Kidney (tissue), 14 donors: ENCODE measurements around the gene MYLK. TPM values are rescaled to one million over a fixed set of nuclear protein-coding genes. Genes with fewer than 3 reads are reported as not detected.

ENCODE experiments used
- DNase-seq, 5 donors: peaks; one replicate each; pipeline ENCODE4 v3.0.0-alpha.2; 2013 to 2020
- FAIRE-seq: peaks from 2 replicates; lab custom pipeline; 2012; peaks lifted over from hg19 to GRCh38; lab: Jason Lieb, UNC
- H3K27ac ChIP-seq, 2 donors: one replicate each; pipeline ENCODE4 v1.7.0; 2013; ENCODE audit warnings: low read depth in 2 of 2, low read length in 2 of 2, inconsistent platforms in 1 of 2
- H3K27me3 ChIP-seq: one replicate; pipeline ENCODE4 v1.7.1; 2013; ENCODE audit warnings: low read length, inconsistent platforms; ENCODE audit not compliant: control insufficient read depth, insufficient read depth
- H3K36me3 ChIP-seq, 3 donors: one replicate each; pipeline versions ENCODE4 v1.7.0 to v1.7.1; 2013; ENCODE audit warnings: low read length in 3 of 3, control low read depth in 1 of 3, inconsistent platforms in 1 of 3; ENCODE audit not compliant: insufficient read depth in 3 of 3, control insufficient read depth in 2 of 3
- H3K4me1 ChIP-seq, 3 donors: one replicate each; pipeline versions ENCODE4 v1.7.0 to v1.7.1; 2013; ENCODE audit warnings: low read length in 3 of 3, inconsistent platforms in 1 of 3, low read depth in 1 of 3; ENCODE audit not compliant: control insufficient read depth in 2 of 3, insufficient read depth in 2 of 3
- H3K4me3 ChIP-seq, 3 donors: one replicate each; pipeline versions ENCODE4 v1.7.0 to v1.8.1; 2013; ENCODE audit warnings: low read length in 3 of 3, control low read depth in 1 of 3, inconsistent platforms in 1 of 3
- H3K9ac ChIP-seq, 3 donors: one replicate each; pipeline versions ENCODE4 v1.7.0 to v1.7.1; 2013; ENCODE audit warnings: low read length in 3 of 3, control low read depth in 1 of 3, inconsistent platforms in 1 of 3
- H3K9me3 ChIP-seq, 3 donors: one replicate each; pipeline versions ENCODE4 v1.7.0 to v1.7.1; 2013; ENCODE audit warnings: low read length in 3 of 3, control low read depth in 1 of 3, inconsistent platforms in 1 of 3; ENCODE audit not compliant: control insufficient read depth in 2 of 3, insufficient read depth in 1 of 3
- intact Hi-C: fragments of 100-400 bp; cut with DNase I; formaldehyde crosslinking; loops from one replicate; pipeline ENCODE4 v1.11.1; 2022
- polyA plus RNA-seq: library from polyadenylated mRNA; stranded (reverse); fragments of 350-450 nt; fragmentation: Illumina TruSeq; extraction: RNeasy Lipid Tissue Mini Kit (QIAGEN cat#74804); gene quantifications from one replicate; pipeline ENCODE4 v1.2.3, GENCODE V29; 2014; ENCODE audit warnings: low read depth, low replicate concordance; ENCODE audit not compliant: insufficient read depth
- total RNA-seq: library from RNA; stranded (reverse); fragmentation: NEBNext Ultra II Directional; extraction: Animal tissue kit (Norgen Biotek cat#: 25700); gene quantifications from one replicate; pipeline ENCODE4 v1.2.1, GENCODE V29; 2021
- TF ChIP-seq, protein P1 (sequence below): IDR thresholded peaks from 3 replicates; pipeline ENCODE4 v1.5.1; 2012; ENCODE audit warnings: mild to moderate bottlenecking, moderate library complexity, borderline replicate concordance; ENCODE audit not compliant: insufficient read depth; ENCODE audit errors: extremely low read depth
- donor health status: control.
- donor health status: control.
- donor health status: control.
- donor health status: control.
- donor health status: control.
- donor health status: DM: yes; HTN: yes; CAD: no.
- donor health status: Normal renal cell carcinoma (clear cell type).

Gene MYLK
- total and polyA plus RNA-seq, 2 donors from 2014 or later: 25.3 to 164 TPM

DNA sequence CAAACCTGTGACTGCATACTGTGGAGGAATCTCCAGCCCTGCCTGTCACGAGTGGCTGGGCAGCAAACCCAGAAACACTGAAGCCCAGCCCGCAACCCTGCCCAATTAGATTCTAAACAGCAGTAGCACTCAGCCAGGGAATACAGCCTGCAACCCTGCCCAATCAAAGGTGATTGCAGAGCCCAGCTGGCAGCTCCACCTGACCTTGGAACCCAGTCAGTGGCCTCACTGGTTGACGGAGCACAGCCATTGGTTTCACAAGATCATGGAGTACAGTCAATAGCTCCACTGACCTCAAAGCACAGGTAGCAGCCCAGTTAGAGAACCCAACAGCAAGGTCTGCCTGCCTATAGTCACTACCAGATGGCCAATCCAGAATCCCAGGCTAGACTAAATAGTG, 35.2 kb upstream of the MYLK start:
- H3K27ac ChIP-seq: no peak overlapping the region
- no peak overlapping the region for H3K9ac ChIP-seq
- TF ChIP-seq, protein P1, sequence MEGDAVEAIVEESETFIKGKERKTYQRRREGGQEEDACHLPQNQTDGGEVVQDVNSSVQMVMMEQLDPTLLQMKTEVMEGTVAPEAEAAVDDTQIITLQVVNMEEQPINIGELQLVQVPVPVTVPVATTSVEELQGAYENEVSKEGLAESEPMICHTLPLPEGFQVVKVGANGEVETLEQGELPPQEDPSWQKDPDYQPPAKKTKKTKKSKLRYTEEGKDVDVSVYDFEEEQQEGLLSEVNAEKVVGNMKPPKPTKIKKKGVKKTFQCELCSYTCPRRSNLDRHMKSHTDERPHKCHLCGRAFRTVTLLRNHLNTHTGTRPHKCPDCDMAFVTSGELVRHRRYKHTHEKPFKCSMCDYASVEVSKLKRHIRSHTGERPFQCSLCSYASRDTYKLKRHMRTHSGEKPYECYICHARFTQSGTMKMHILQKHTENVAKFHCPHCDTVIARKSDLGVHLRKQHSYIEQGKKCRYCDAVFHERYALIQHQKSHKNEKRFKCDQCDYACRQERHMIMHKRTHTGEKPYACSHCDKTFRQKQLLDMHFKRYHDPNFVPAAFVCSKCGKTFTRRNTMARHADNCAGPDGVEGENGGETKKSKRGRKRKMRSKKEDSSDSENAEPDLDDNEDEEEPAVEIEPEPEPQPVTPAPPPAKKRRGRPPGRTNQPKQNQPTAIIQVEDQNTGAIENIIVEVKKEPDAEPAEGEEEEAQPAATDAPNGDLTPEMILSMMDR: no peak
- FAIRE-seq (no peak), DNase-seq (peak in 1 of 5 donors; percentile 8)
- intact Hi-C loops: no loop called here
- peaks cover 0 to 3% (median 2%) of the 10 kb centered on the region in 3 donors for H3K36me3 ChIP-seq
- no peak overlapping the region for H3K4me3 ChIP-seq
- peaks cover 2 to 18% (median 8%) of the 10 kb centered on the region in 3 donors for H3K9me3 ChIP-seq
- H3K4me1 ChIP-seq: no peaks in the 10 kb centered on the region
- no peaks in the 10 kb centered on the region for H3K27me3 ChIP-seq

DNA sequence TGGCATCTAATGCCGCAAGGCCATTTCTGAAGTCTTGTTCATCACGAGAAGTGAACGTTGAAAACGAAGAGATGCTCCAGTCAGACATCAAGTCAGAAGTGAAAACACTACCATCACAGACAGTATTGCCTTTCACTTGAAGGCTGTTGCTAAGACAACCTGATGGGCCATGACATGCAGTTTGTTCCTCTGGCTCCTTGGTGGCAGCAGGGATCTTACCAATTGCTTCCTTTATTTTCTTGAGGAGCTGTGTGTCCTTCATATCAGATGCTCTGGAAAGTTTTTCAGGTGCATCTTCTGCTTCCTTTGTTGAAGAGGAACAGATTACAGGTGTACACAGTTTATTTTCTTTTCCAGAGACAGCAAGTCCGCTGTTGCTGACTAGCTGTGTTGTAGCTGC, 30.7 kb upstream of the MYLK start:
- no peaks in the 10 kb centered on the region for H3K9me3 ChIP-seq
- no peak overlapping the region for H3K4me3 ChIP-seq
- H3K4me1 ChIP-seq: no peaks in the 10 kb centered on the region
- TF ChIP-seq, protein P1: no peak
- H3K27me3 ChIP-seq: no peaks in the 10 kb centered on the region
- DNase-seq (peak in 1 of 5 donors; percentile 14), FAIRE-seq (no peak)
- intact Hi-C loops: no loop called here
- H3K36me3 ChIP-seq: peaks cover 0 to 3% (median 2%) of the 10 kb centered on the region in 3 donors
- H3K27ac ChIP-seq: no peak overlapping the region
- H3K9ac ChIP-seq: no peak overlapping the region

DNA sequence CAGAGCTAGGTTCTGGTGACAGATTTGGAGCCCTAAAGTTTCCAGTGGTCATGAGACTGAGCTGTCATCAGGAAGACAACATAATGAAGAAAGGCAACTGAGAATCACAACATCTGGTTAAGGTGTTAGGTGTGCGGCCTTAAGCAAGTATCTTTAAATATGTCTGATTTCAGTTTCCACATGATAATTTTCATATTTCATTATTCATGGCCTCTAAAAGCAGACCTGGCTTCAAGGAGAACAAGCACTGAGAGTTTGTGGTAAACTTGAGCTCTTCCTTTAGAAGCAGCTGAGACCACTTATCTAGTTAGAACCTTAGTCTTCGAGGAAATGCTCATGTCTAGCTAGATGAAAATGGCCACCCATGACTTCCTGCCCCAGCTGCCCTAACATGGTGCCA, 25.7 kb upstream of the MYLK start:
- peaks cover 0 to 2% (median 1%) of the 10 kb centered on the region in 3 donors for H3K36me3 ChIP-seq
- H3K4me1 ChIP-seq: no peaks in the 10 kb centered on the region
- H3K4me3 ChIP-seq: no peak overlapping the region
- no peaks in the 10 kb centered on the region for H3K27me3 ChIP-seq
- no peak for DNase-seq
- H3K9me3 ChIP-seq: no peaks in the 10 kb centered on the region
- no peak for FAIRE-seq
- TF ChIP-seq, protein P1: no peak
- no peak overlapping the region for H3K9ac ChIP-seq
- intact Hi-C loops: no loop called here
- no peak overlapping the region for H3K27ac ChIP-seq

DNA sequence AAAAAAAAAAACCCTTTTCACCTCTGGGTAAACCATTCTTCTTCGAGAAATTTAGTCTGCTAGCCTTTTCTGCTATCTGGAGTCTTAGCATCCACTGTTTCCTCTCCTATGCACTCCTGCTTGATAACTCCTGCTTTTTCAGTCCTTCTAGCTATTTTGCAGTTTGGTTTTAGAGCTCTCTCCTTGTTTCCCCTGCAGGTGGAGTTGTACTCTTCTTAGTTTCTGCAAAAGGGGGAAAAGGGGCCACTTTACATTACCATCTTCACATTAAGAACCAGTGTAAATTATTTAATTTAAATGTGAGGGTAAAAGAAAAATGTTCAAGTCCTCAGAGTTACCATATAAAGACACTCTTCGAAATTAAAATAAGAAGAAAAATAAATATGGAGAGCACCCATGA, 23.6 kb upstream of the MYLK start:
- Histone ChIP-seq H3K4me1 (no peaks in the 10 kb centered on the region), H3K9me3 (no peaks in the 10 kb centered on the region), H3K36me3 (no peaks in the 10 kb centered on the region), H3K9ac (no peak overlapping the region), H3K4me3 (no peak overlapping the region), H3K27ac (no peak overlapping the region), H3K27me3 (no peaks in the 10 kb centered on the region)
- no peak for FAIRE-seq
- DNase-seq: no peak
- intact Hi-C loops: no loop called here
- TF ChIP-seq, protein P1: no peak
